A549 (cell line): ENCODE measurements around the gene DEFB128. TPM values are rescaled to one million over a fixed set of nuclear protein-coding genes. Genes with fewer than 3 reads are reported as not detected.
"Not testable (repeated sequence)": the region's sequence is repeated elsewhere in the genome, so short reads cannot be mapped to it uniquely, and the experiment has no call there.

Experiments used
- ATAC-seq, 2 experiments: fragments of 200-7000 bp in 1 of 2; fragments of >200 bp in 1 of 2; cut with Nextera tagmentation in 1 of 2; cut with Tn5 transposase in 1 of 2; 3 replicates each; pipeline versions ENCODE4 v1.8.0 to v1.9.1; 2018 to 2020; ENCODE audit warnings: mild to moderate bottlenecking in 1 of 2, moderate library complexity in 1 of 2
- CTCF ChIA-PET: fragments of 300-600 bp; sonication (Branson Sonifier 250); formaldehyde crosslinking; extraction: SDS; loops from one replicate; lab custom pipeline; 2021; ENCODE audit warnings: antibody characterized with exemption, inconsistent platforms; lab: Yijun Ruan, JAX
- POLR2A ChIA-PET: fragments of 350-600 bp; formaldehyde crosslinking; extraction: SDS; loops from one replicate; lab custom pipeline; 2021; ENCODE audit warnings: antibody characterized with exemption, inconsistent platforms; lab: Yijun Ruan, JAX
- DNase-seq, 2 experiments: peaks; one replicate each; pipeline versions ENCODE4 v3.0.0 to v3.0.0-alpha.2; 2011 to 2016; ENCODE audit warnings: low read depth in 1 of 2, low spot score in 1 of 2
- FAIRE-seq: peaks from 2 replicates; lab custom pipeline; 2011; peaks lifted over from hg19 to GRCh38; lab: Jason Lieb, UNC
- H3K27ac ChIP-seq, 2 experiments: fragments of >200 bp; sonication (Bioruptor Twin); formaldehyde crosslinking; 3 replicates each; pipeline ENCODE4 v1.5.1; 2016 to 2017
- H3K4me1 ChIP-seq: fragments of >200 bp; sonication (Bioruptor Twin); formaldehyde crosslinking; 3 replicates; pipeline ENCODE4 v1.6.1; 2016
- H3K4me2 ChIP-seq: fragments of >200 bp; sonication (Bioruptor Twin); formaldehyde crosslinking; 3 replicates; pipeline ENCODE4 v1.6.1; 2016
- H3K4me3 ChIP-seq: fragments of >200 bp; sonication (Bioruptor Twin); formaldehyde crosslinking; 3 replicates; pipeline ENCODE4 v1.5.1; 2016
- H3K9me3 ChIP-seq: fragments of >200 bp; sonication (Bioruptor Twin); formaldehyde crosslinking; 3 replicates; pipeline ENCODE4 v1.6.1; 2016
- BCL3 ChIP-seq: fragments of >200 bp; sonication (Bioruptor Twin); formaldehyde crosslinking; IDR thresholded peaks from 3 replicates; pipeline ENCODE4 v1.6.1; 2016
- BHLHE40 ChIP-seq: IDR thresholded peaks from 2 replicates; pipeline ENCODE4 v1.6.1; 2012; ENCODE audit warnings: low read depth, low read length, inconsistent platforms
- CHD2 ChIP-seq: fragments of 150-350 bp; IDR thresholded peaks from 2 replicates; pipeline ENCODE4 v1.6.1; 2014; ENCODE audit warnings: low read length; ENCODE audit not compliant: partially characterized antibody
- HEYL ChIP-seq: fragments of 250-450 bp; sonication (Bioruptor Pico); IDR thresholded peaks from 2 replicates; pipeline ENCODE4 v1.8.0; 2021; ENCODE audit warnings: mild to moderate bottlenecking, moderate library complexity
- HMGXB4 ChIP-seq: fragments of 250-450 bp; sonication (Bioruptor Pico); IDR thresholded peaks from 2 replicates; pipeline ENCODE4 v1.5.0; 2021; ENCODE audit warnings: mild to moderate bottlenecking, moderate library complexity, borderline replicate concordance
- HOXB13 ChIP-seq: fragments of 250-450 bp; sonication (Bioruptor Pico); IDR thresholded peaks from 2 replicates; pipeline ENCODE4 v1.5.0; 2020; ENCODE audit warnings: low read depth, mild to moderate bottlenecking, moderate library complexity
- JUN ChIP-seq, 2 experiments: fragments of >200 bp; sonication (Bioruptor Twin); formaldehyde crosslinking; IDR thresholded peaks; 2 replicates in 1 of 2; 3 replicates in 1 of 2; pipeline ENCODE4 v1.6.1; 2016 to 2017
- MYC ChIP-seq: IDR thresholded peaks from 2 replicates; pipeline ENCODE4 v1.6.1; 2012; ENCODE audit warnings: mild to moderate bottlenecking, inconsistent platforms, low read length, improper control_type of control experiment, borderline replicate concordance
- NPAS2 ChIP-seq: fragments of 250-450 bp; sonication (Bioruptor Pico); IDR thresholded peaks from 2 replicates; pipeline ENCODE4 v1.8.0; 2022; ENCODE audit warnings: mild to moderate bottlenecking, moderate library complexity, borderline replicate concordance
- NR3C1 ChIP-seq: fragments of >200 bp; sonication (Bioruptor Twin); formaldehyde crosslinking; IDR thresholded peaks from 3 replicates; pipeline ENCODE4 v1.6.1; 2017
- POLR2AphosphoS2 ChIP-seq: conservative IDR thresholded peaks from 2 replicates; pipeline ENCODE4 v1.6.1; 2012; ENCODE audit warnings: low read length, improper control_type of control experiment, inconsistent platforms
- RAD21 ChIP-seq, 2 experiments: fragments of >200 bp in 1 of 2; sonication (Bioruptor Twin) in 1 of 2; formaldehyde crosslinking in 1 of 2; IDR thresholded peaks in 1 of 2; conservative IDR thresholded peaks in 1 of 2; 2 replicates in 1 of 2; 3 replicates in 1 of 2; pipeline ENCODE4 v1.6.1; 2012 to 2018; ENCODE audit warnings: inconsistent platforms in 1 of 2
- SMC3 ChIP-seq: fragments of >200 bp; sonication (Bioruptor Twin); formaldehyde crosslinking; IDR thresholded peaks from 3 replicates; pipeline ENCODE4 v1.6.1; 2018; ENCODE audit warnings: inconsistent platforms
- SREBF2 ChIP-seq: fragments of 450-650 bp; IDR thresholded peaks from 2 replicates; pipeline ENCODE4 v1.6.1; 2014; ENCODE audit warnings: mild to moderate bottlenecking, moderate library complexity
- USF2 ChIP-seq: fragments of 450-650 bp; IDR thresholded peaks from 2 replicates; pipeline ENCODE4 v1.6.1; 2014; ENCODE audit warnings: antibody characterized with exemption
- ZSCAN20 ChIP-seq: fragments of 250-450 bp; sonication (Bioruptor Pico); IDR thresholded peaks from 2 replicates; pipeline ENCODE4 v1.8.0; 2022; ENCODE audit warnings: mild to moderate bottlenecking, moderate library complexity
- WGBS: methylation state at CpG from one replicate; pipeline ENCODE4 v1.1.6; 2017; ENCODE audit errors: missing lambda C conversion rate; 5-methylcytosine and 5-hydroxymethylcytosine counted together
- polyA plus RNA-seq, 4 experiments: library from polyadenylated mRNA; depleted of rRNA in 3 of 4; stranded (reverse); fragments of >200 nt; fragmentation: RNase III in 1 of 4; extraction: RNeasy Plus Mini Kit Qiagen cat#74134 plus additional on column Dnase treatment in 1 of 4; gene quantifications; 2 replicates in 3 of 4; 3 replicates in 1 of 4; pipeline ENCODE4 v1.2.3, GENCODE V29; 2011 to 2017
- TF ChIP-seq, protein P1 (sequence below): fragments of >200 bp; sonication (Bioruptor Twin); formaldehyde crosslinking; IDR thresholded peaks from 3 replicates; pipeline ENCODE4 v1.5.1; 2016
- TF ChIP-seq, protein P2 (sequence below): IDR thresholded peaks from 2 replicates; pipeline ENCODE4 v1.6.1; 2012
- TF ChIP-seq, protein P3 (sequence below): fragments of 200-600 bp; sonication (generic); IDR thresholded peaks from 2 replicates; pipeline ENCODE4 v1.6.1; 2016; ENCODE audit warnings: antibody characterized with exemption, mild to moderate bottlenecking, moderate library complexity

Gene DEFB128
- polyA plus RNA-seq, 2 of the 4 experiments (the other 2 are of a cell fraction) = not detected

DNA sequence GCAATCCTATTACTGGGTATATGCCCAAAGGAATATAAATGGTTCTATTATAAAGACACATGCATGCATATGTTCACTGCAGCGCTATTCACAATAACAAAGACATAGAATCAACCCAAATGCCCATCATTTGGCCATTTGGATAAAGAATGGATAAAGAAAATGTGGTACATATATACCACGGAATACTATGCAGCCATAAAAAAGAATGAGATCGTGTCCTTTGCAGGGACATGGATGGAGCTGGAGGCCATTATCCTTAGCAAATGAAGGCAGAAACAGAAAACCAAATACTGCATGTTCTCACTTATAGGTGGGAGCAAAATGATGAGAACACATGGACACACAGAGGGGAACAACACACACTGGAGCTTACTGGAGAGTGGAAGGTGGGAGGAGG is 36.4 kb upstream of the DEFB128 start:
- H3K4me1 ChIP-seq, H3K27ac ChIP-seq, H3K4me3 ChIP-seq, POLR2A ChIA-PET, H3K9me3 ChIP-seq, DNase-seq, H3K4me2 ChIP-seq, FAIRE-seq, ATAC-seq: not testable (repeated sequence)
- CTCF ChIA-PET = interaction anchor here (1.8 to 3.2 kb wide), 4 partner anchors 11 to 42 kb away, joined by 5 to 9 read pairs (median 7); no protein-coding TSS in a partner anchor
- 34% methylated on average over 3 of the region's 3 CpGs for WGBS

GRCh38 chr20:221258-221830 is 31.8 kb upstream of the DEFB128 start:
- FAIRE-seq (no peak), ATAC-seq (no peak)
- POLR2A ChIA-PET = no interaction called here
- Histone ChIP-seq H3K4me3 (no peak overlapping the region), H3K9me3 (no peaks in the 10 kb centered on the region), H3K4me2 (no peak overlapping the region), H3K4me1 (no peaks in the 10 kb centered on the region), H3K27ac (no peak overlapping the region)
- no peak for TF ChIP-seq CHD2
- TF ChIP-seq HOXB13 (CRISPR knock-in tag) = no peak
- no peak for TF ChIP-seq MYC
- no peak for TF ChIP-seq BCL3
- TF ChIP-seq, all 56 proteins: peak for 0
- CTCF ChIA-PET = no interaction called here
- WGBS = 11% methylated on average over 1 of the region's 1 CpG
- no peak for DNase-seq

- peak; percentile 73 for FAIRE-seq
- Histone ChIP-seq H3K4me3 (no peak overlapping the region), H3K4me1 (no peaks in the 10 kb centered on the region), H3K9me3 (no peaks in the 10 kb centered on the region), H3K27ac (no peak overlapping the region), H3K4me2 (no peak overlapping the region)
- DNase-seq = peak; percentile 49 to 51
- POLR2A ChIA-PET = no interaction called here
- ATAC-seq = peak; percentile 90 to 94
- CTCF ChIA-PET = interaction anchor here (0.6 to 1.8 kb wide), 11 partner anchors 8 to 111 kb away, joined by 3 to 8 read pairs (median 4); partner anchors contain the start of gene DEFB129
- 0% methylated on average over 1 of the region's 1 CpG for WGBS
- TF ChIP-seq NR3C1 = no peak
- TF ChIP-seq HEYL = no peak
- no peak for TF ChIP-seq NPAS2
- TF ChIP-seq, protein P1, sequence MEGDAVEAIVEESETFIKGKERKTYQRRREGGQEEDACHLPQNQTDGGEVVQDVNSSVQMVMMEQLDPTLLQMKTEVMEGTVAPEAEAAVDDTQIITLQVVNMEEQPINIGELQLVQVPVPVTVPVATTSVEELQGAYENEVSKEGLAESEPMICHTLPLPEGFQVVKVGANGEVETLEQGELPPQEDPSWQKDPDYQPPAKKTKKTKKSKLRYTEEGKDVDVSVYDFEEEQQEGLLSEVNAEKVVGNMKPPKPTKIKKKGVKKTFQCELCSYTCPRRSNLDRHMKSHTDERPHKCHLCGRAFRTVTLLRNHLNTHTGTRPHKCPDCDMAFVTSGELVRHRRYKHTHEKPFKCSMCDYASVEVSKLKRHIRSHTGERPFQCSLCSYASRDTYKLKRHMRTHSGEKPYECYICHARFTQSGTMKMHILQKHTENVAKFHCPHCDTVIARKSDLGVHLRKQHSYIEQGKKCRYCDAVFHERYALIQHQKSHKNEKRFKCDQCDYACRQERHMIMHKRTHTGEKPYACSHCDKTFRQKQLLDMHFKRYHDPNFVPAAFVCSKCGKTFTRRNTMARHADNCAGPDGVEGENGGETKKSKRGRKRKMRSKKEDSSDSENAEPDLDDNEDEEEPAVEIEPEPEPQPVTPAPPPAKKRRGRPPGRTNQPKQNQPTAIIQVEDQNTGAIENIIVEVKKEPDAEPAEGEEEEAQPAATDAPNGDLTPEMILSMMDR = peak; percentile 69
- TF ChIP-seq, protein P2, sequence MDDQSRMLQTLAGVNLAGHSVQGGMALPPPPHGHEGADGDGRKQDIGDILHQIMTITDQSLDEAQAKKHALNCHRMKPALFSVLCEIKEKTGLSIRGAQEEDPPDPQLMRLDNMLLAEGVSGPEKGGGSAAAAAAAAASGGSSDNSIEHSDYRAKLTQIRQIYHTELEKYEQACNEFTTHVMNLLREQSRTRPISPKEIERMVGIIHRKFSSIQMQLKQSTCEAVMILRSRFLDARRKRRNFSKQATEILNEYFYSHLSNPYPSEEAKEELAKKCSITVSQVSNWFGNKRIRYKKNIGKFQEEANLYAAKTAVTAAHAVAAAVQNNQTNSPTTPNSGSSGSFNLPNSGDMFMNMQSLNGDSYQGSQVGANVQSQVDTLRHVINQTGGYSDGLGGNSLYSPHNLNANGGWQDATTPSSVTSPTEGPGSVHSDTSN = no peak
- no peak for TF ChIP-seq HMGXB4 (CRISPR knock-in tag)
- TF ChIP-seq POLR2AphosphoS2 = no peak
- peak; percentile 53 for TF ChIP-seq SMC3
- no peak for TF ChIP-seq SREBF2
- no peak for TF ChIP-seq HOXB13 (CRISPR knock-in tag)
- no peak for TF ChIP-seq ZSCAN20
- no peak for TF ChIP-seq BHLHE40
- peak; percentile 78 to 84 for TF ChIP-seq RAD21 (conservative IDR thresholded peaks at IDR 0.05 in 1 of 2, IDR thresholded peaks at IDR 0.05 in 1 of 2)
- no peak for TF ChIP-seq USF2
- TF ChIP-seq, protein P3, sequence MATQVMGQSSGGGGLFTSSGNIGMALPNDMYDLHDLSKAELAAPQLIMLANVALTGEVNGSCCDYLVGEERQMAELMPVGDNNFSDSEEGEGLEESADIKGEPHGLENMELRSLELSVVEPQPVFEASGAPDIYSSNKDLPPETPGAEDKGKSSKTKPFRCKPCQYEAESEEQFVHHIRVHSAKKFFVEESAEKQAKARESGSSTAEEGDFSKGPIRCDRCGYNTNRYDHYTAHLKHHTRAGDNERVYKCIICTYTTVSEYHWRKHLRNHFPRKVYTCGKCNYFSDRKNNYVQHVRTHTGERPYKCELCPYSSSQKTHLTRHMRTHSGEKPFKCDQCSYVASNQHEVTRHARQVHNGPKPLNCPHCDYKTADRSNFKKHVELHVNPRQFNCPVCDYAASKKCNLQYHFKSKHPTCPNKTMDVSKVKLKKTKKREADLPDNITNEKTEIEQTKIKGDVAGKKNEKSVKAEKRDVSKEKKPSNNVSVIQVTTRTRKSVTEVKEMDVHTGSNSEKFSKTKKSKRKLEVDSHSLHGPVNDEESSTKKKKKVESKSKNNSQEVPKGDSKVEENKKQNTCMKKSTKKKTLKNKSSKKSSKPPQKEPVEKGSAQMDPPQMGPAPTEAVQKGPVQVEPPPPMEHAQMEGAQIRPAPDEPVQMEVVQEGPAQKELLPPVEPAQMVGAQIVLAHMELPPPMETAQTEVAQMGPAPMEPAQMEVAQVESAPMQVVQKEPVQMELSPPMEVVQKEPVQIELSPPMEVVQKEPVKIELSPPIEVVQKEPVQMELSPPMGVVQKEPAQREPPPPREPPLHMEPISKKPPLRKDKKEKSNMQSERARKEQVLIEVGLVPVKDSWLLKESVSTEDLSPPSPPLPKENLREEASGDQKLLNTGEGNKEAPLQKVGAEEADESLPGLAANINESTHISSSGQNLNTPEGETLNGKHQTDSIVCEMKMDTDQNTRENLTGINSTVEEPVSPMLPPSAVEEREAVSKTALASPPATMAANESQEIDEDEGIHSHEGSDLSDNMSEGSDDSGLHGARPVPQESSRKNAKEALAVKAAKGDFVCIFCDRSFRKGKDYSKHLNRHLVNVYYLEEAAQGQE = no peak
- no peak for TF ChIP-seq JUN (IDR thresholded peaks at IDR 0.05)
Observed at GRCh38 chr20:219290-220115, 30.0 kb upstream of the DEFB128 start.
